HepG2 (cell line): Measurements from ENCODE around the gene TLN1. TPM values are rescaled to one million over a fixed set of nuclear protein-coding genes. Genes with fewer than 3 reads are reported as not detected.

ENCODE experiments used
- ATAC-seq: fragments of 200-7000 bp; cut with Tn5 transposase; 3 replicates; pipeline ENCODE4 v1.9.1; 2020; ENCODE audit warnings: mild to moderate bottlenecking, moderate library complexity
- BruUV-seq: library from RNA; stranded (reverse); fragments of 400-500 nt; replicated peaks from 2 replicates; lab custom pipeline; 2021; lab: Mats Ljungman, UMichigan
- CTCF ChIA-PET: fragments of 300-600 bp; formaldehyde crosslinking; extraction: SDS; loops from one replicate; lab custom pipeline; 2021; ENCODE audit warnings: low total read pairs, inconsistent platforms, low intra/inter-chr PET ratio; lab: Yijun Ruan, JAX
- POLR2A ChIA-PET: fragments of 350-600 bp; sonication (Branson Sonifier 250); formaldehyde crosslinking; loops from one replicate; lab custom pipeline; 2020; ENCODE audit warnings: antibody characterized with exemption, inconsistent platforms; lab: Yijun Ruan, JAX
- DNase-seq: peaks from one replicate; pipeline ENCODE4 v3.0.0-alpha.2; 2015; ENCODE audit warnings: low spot score
- FAIRE-seq: peaks from 3 replicates; lab custom pipeline; 2011; peaks lifted over from hg19 to GRCh38; lab: Jason Lieb, UNC
- H2AFZ ChIP-seq: one replicate; pipeline ENCODE4 v1.6.1; 2011; ENCODE audit warnings: low read length, inconsistent platforms
- H3K27ac ChIP-seq: fragments of 300-600 bp; 3 replicates; pipeline ENCODE4 v1.8.0; 2011; ENCODE audit warnings: mixed run types, mild to moderate bottlenecking, mixed read lengths, low read length, inconsistent platforms; ENCODE audit not compliant: insufficient read depth; ENCODE audit errors: extremely low read length
- H3K27me3 ChIP-seq, 2 experiments: fragments of 200-600 bp in 1 of 2; 2 replicates in 1 of 2; 3 replicates in 1 of 2; pipeline versions ENCODE4 v1.6.0 to v1.8.0; 2011; ENCODE audit warnings: low read length in 2 of 2, mild to moderate bottlenecking in 2 of 2, moderate library complexity in 2 of 2, inconsistent platforms in 1 of 2; ENCODE audit not compliant: insufficient read depth in 2 of 2, control insufficient read depth in 1 of 2
- H3K36me3 ChIP-seq, 2 experiments: fragments of 200-600 bp in 1 of 2; replicated peaks in 1 of 2; 2 replicates in 1 of 2; 3 replicates in 1 of 2; pipeline versions ENCODE4 v1.5.1 to v1.8.0; 2011; ENCODE audit warnings: low read length in 2 of 2, inconsistent platforms in 1 of 2; ENCODE audit not compliant: insufficient read depth in 2 of 2, control insufficient read depth in 1 of 2
- H3K4me1 ChIP-seq: 2 replicates; pipeline ENCODE4 v1.5.1; 2012; ENCODE audit warnings: low read length, inconsistent platforms; ENCODE audit not compliant: insufficient read depth
- H3K4me2 ChIP-seq: 2 replicates; pipeline ENCODE4 v1.6.0; 2011; ENCODE audit warnings: low read depth, low read length, inconsistent platforms
- H3K4me3 ChIP-seq, 3 experiments: fragments of 200-600 bp in 1 of 3; sonication (generic), shearing (Covaris generic) in 1 of 3; replicated peaks in 1 of 3; 2 replicates each; pipeline ENCODE4 v1.5.1; 2011 to 2016; ENCODE audit warnings: low read length in 3 of 3, inconsistent platforms in 2 of 3, low read depth in 2 of 3, mild to moderate bottlenecking in 2 of 3, control low read depth in 1 of 3, mixed read lengths in 1 of 3; ENCODE audit not compliant: insufficient read depth in 1 of 3
- H3K79me2 ChIP-seq: one replicate; pipeline ENCODE4 v1.6.1; 2011; ENCODE audit warnings: low read length, inconsistent platforms; ENCODE audit not compliant: insufficient read depth
- H3K9ac ChIP-seq: 2 replicates; pipeline ENCODE4 v1.6.0; 2011; ENCODE audit warnings: mild to moderate bottlenecking, low read depth, low read length, inconsistent platforms; ENCODE audit not compliant: insufficient read depth
- H3K9me3 ChIP-seq: 2 replicates; pipeline ENCODE4 v1.5.1; 2012; ENCODE audit warnings: mild to moderate bottlenecking, low read length
- H4K20me1 ChIP-seq: 2 replicates; pipeline ENCODE4 v1.6.0; 2011; ENCODE audit warnings: inconsistent platforms, mild to moderate bottlenecking, low read length, moderate library complexity; ENCODE audit not compliant: insufficient read depth
- IRX3 ChIP-seq: sonication (generic); formaldehyde crosslinking; IDR thresholded peaks from 2 replicates; pipeline ENCODE4 v1.8.1; 2023; ENCODE audit warnings: mild to moderate bottlenecking, low read depth, missing genetic modification reagents, borderline replicate concordance
- MAF1 ChIP-seq: sonication (generic); formaldehyde crosslinking; IDR thresholded peaks from 2 replicates; pipeline ENCODE4 v1.5.0; 2020; ENCODE audit warnings: missing genetic modification reagents, borderline replicate concordance
- MZF1 ChIP-seq: sonication (generic); formaldehyde crosslinking; IDR thresholded peaks from 2 replicates; pipeline ENCODE4 v1.8.1; 2023; ENCODE audit warnings: mild to moderate bottlenecking, missing genetic modification reagents, borderline replicate concordance
- NFIC ChIP-seq: IDR thresholded peaks from 2 replicates; pipeline ENCODE4 v1.6.1; 2012; ENCODE audit warnings: mild to moderate bottlenecking, low read length, inconsistent platforms
- NFKB2 ChIP-seq: sonication (generic); formaldehyde crosslinking; IDR thresholded peaks from 2 replicates; pipeline ENCODE4 v1.4.0; 2020; ENCODE audit warnings: missing genetic modification reagents, borderline replicate concordance
- PHF8 ChIP-seq: sonication (generic); formaldehyde crosslinking; IDR thresholded peaks from 2 replicates; pipeline ENCODE4 v1.5.0; 2020; ENCODE audit warnings: missing genetic modification reagents
- SALL2 ChIP-seq: sonication (generic); formaldehyde crosslinking; IDR thresholded peaks from 2 replicates; pipeline ENCODE4 v1.8.1; 2023; ENCODE audit warnings: mild to moderate bottlenecking, missing genetic modification reagents, inconsistent platforms
- ZNF598 ChIP-seq: sonication (generic); formaldehyde crosslinking; IDR thresholded peaks from 2 replicates; pipeline ENCODE4 v1.5.1; 2020; ENCODE audit warnings: mild to moderate bottlenecking, missing genetic modification reagents, borderline replicate concordance
- ZNF652 ChIP-seq: IDR thresholded peaks from 2 replicates; pipeline ENCODE4 v1.6.1; 2016; ENCODE audit warnings: low read depth, borderline replicate concordance
- ZNF678 ChIP-seq: sonication (generic); formaldehyde crosslinking; IDR thresholded peaks from 2 replicates; pipeline ENCODE4 v1.4.0; 2020; ENCODE audit warnings: mild to moderate bottlenecking, missing genetic modification reagents
- ZNF724P ChIP-seq: sonication (generic); formaldehyde crosslinking; IDR thresholded peaks from 2 replicates; pipeline ENCODE4 v1.8.0; 2022; ENCODE audit warnings: missing genetic modification reagents, borderline replicate concordance
- whole genome bisulfite sequencing: methylation state at CpG from one replicate; pipeline ENCODE4 v1.1.6; 2017; ENCODE audit warnings: low lambda C conversion rate; 5-methylcytosine and 5-hydroxymethylcytosine counted together
- in situ Hi-C: cut with HindIII; loops from 2 replicates; pipeline ENCODE4 v1.10.0; 2017; ENCODE audit warnings: low pct_unique_long_range_greater_than_20kb; ENCODE audit not compliant: extremely low pct_ligation_motif_present
- intact Hi-C: fragments of 100-400 bp; cut with micrococcal nuclease; formaldehyde crosslinking; loops from one replicate; pipeline ENCODE4 v1.10.0; 2022; ENCODE audit not compliant: unreplicated experiment
- polyA plus RNA-seq, 8 experiments: library from polyadenylated mRNA; depleted of rRNA in 3 of 8; stranded (reverse) in 7 of 8; unstranded in 1 of 8; fragments of >200 nt; fragmentation: Illumina TruSeq in 4 of 8; extraction: Trizol in 4 of 8; gene quantifications; 2 replicates each; pipeline versions ENCODE4 v1.2.1 to v1.2.3, GENCODE V29; 2011 to 2016; ENCODE audit warnings: low read depth in 4 of 8, missing spikeins in 1 of 8, mixed read lengths in 1 of 8; ENCODE audit not compliant: insufficient read depth in 1 of 8
- total RNA-seq, 5 experiments: library from RNA; depleted of rRNA; stranded (reverse); fragments of >200 nt; fragmentation: Illumina TruSeq; extraction: Trizol; gene quantifications; 2 replicates each; pipeline ENCODE4 v1.2.3, GENCODE V29; 2016; ENCODE audit warnings: low read depth in 1 of 5
- TF ChIP-seq, protein P1 (sequence below): sonication (generic); formaldehyde crosslinking; IDR thresholded peaks from 2 replicates; pipeline ENCODE4 v1.4.0; 2020; ENCODE audit warnings: missing genetic modification reagents, borderline replicate concordance

TLN1 gene
- total and polyA plus RNA-seq, 2 of the 13 experiments (the other 11 are each of a cell fraction or from before 2014, with no cell fraction given): 35.2 to 51.8 TPM

DNA sequence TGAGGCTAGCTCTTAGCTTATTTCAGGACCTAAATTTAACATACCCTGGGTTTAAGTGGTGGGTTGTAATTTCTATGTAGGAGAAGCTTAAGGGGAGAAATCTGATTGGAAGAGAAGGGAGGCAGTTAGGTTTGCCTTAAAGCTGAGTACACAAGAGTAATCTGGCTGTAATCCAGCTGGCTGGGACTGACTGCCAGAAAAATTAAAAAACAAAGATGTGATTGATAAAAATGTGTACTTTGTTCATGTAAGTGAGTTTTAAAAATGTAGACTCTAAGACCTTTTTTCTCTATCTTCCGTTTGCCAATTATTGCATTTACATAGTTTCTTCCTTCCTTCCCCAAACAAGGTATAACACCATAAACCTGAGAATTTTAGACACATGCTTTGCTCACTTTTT is 39.5 kb upstream of the TLN1 start (continued):
- TF ChIP-seq NFIC: peak; percentile 20; the same call in 1 of the 2 replicates

DNA sequence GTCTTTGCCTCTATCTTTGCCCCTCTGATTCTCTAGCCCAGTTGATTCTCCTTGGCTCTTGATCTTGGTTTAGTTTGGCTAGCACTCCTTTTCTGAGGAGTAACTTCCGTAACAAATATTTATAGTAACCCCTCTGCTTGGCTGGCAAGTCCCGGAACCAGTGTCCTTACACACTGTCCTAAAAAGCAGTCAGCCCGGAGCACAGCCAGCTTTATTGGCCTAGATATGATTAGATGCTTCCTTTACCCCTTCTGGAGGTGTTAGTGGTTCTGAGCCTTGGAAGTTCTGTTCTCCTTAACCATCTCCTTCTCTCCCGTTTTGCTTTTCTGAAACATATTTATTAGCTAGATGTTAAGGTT is 39.1 kb upstream of the TLN1 start:
- Histone ChIP-seq H2AFZ (no peak overlapping the region), H3K27ac (peak overlapping the region; percentile 7), H3K9me3 (no peaks in the 10 kb centered on the region), H3K4me3 (no peak overlapping the region), H4K20me1 (no peaks in the 10 kb centered on the region), H3K36me3 (no peaks in the 10 kb centered on the region), H3K4me2 (peak overlapping the region; percentile 32; the same call in 1 of the 2 replicates), H3K27me3 (no peaks in the 10 kb centered on the region), H3K79me2 (peaks cover 7% of the 10 kb centered on the region), H3K9ac (no peak overlapping the region), H3K4me1 (peaks cover 49% of the 10 kb centered on the region)
- ChIA-PET CTCF (no interaction called here), POLR2A (interaction anchor here (0.7 to 2.3 kb wide), 5 partner anchors 12 to 43 kb away, joined by 3 to 7 read pairs (median 5); partner anchors contain the start of genes CREB3, GBA2, HINT2 and RGP1)
- FAIRE-seq: no peak
- intact Hi-C loops: no loop called here
- WGBS: 77% methylated on average over 4 of the region's 4 CpGs
- no peak for TF ChIP-seq ZNF724P (CRISPR knock-in tag)
- TF ChIP-seq ZNF598 (CRISPR knock-in tag): no peak
- no peak for TF ChIP-seq SALL2 (CRISPR knock-in tag)
- no peak for TF ChIP-seq ZNF678 (CRISPR knock-in tag)
- TF ChIP-seq PHF8 (CRISPR knock-in tag): no peak
- TF ChIP-seq MZF1 (CRISPR knock-in tag): no peak
- no peak for TF ChIP-seq NFKB2 (CRISPR knock-in tag)
- no peak for TF ChIP-seq ZNF652 (CRISPR knock-in tag)
- no peak for TF ChIP-seq IRX3 (CRISPR knock-in tag)
- TF ChIP-seq MAF1 (CRISPR knock-in tag): no peak
- TF ChIP-seq, protein P1, sequence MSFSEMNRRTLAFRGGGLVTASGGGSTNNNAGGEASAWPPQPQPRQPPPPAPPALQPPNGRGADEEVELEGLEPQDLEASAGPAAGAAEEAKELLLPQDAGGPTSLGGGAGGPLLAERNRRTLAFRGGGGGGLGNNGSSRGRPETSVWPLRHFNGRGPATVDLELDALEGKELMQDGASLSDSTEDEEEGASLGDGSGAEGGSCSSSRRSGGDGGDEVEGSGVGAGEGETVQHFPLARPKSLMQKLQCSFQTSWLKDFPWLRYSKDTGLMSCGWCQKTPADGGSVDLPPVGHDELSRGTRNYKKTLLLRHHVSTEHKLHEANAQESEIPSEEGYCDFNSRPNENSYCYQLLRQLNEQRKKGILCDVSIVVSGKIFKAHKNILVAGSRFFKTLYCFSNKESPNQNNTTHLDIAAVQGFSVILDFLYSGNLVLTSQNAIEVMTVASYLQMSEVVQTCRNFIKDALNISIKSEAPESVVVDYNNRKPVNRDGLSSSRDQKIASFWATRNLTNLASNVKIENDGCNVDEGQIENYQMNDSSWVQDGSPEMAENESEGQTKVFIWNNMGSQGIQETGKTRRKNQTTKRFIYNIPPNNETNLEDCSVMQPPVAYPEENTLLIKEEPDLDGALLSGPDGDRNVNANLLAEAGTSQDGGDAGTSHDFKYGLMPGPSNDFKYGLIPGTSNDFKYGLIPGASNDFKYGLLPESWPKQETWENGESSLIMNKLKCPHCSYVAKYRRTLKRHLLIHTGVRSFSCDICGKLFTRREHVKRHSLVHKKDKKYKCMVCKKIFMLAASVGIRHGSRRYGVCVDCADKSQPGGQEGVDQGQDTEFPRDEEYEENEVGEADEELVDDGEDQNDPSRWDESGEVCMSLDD (CRISPR knock-in tag): no peak
- BruUV-seq: no TSS peak
- no peak for ATAC-seq
- in situ Hi-C loops: no loop called here
- no peak for DNase-seq
